ENCODE measurements around the gene C12orf42. TPM values are rescaled to one million over a fixed set of nuclear protein-coding genes. Genes with fewer than 3 reads are reported as not detected.

The C12orf42 gene
- total RNA-seq, 1 experiment from 2014 or later: 0.37 TPM

DNA sequence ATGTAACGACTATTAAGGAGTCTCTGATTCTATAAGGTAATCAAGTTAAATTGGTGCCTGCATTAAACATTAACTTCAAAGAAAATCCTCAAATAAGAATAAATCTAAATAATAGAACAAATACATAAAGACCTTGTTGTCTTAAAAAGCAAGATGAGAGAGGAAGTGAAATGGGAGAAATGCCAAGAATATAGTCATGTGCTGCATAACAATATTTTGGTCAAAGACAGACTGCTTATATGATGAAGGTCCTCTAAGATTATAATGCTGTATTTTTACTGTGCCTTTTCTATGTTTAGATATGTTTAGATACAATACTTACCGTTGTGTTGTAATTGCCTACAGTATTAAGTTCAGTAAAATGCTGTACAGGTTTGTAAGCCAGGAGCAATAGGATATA is 213.6 kb downstream of the C12orf42 start:
- no peaks in the 10 kb centered on the region for H3K4me1 Mint-ChIP-seq
- DNase-seq (ENCODE audit: low spot score) (no peak), ATAC-seq (no peak)
- no peaks in the 10 kb centered on the region for H3K9me3 Mint-ChIP-seq
- CTCF ChIA-PET: no interaction called here
- no peaks in the 10 kb centered on the region for H3K36me3 Mint-ChIP-seq
- no peaks in the 10 kb centered on the region for H3K27me3 Mint-ChIP-seq (ENCODE audit: low read depth)
- TF ChIP-seq ZNF423 (CRISPR knock-in tag; IDR thresholded peaks at IDR 0.05): no peak
- no peak for TF ChIP-seq ZNF219 (CRISPR knock-in tag; IDR thresholded peaks at IDR 0.05; ENCODE audit: borderline replicate concordance)
- TF ChIP-seq, protein P1, sequence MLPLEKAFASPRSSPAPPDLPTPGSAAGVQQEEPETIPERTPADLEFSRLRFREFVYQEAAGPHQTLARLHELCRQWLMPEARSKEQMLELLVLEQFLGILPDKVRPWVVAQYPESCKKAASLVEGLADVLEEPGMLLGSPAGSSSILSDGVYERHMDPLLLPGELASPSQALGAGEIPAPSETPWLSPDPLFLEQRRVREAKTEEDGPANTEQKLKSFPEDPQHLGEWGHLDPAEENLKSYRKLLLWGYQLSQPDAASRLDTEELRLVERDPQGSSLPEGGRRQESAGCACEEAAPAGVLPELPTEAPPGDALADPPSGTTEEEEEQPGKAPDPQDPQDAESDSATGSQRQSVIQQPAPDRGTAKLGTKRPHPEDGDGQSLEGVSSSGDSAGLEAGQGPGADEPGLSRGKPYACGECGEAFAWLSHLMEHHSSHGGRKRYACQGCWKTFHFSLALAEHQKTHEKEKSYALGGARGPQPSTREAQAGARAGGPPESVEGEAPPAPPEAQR (CRISPR knock-in tag; IDR thresholded peaks at IDR 0.05): no peak
- no peak for TF ChIP-seq ZBTB21 (CRISPR knock-in tag; IDR thresholded peaks at IDR 0.05; ENCODE audit: borderline replicate concordance)
- no peak for TF ChIP-seq CBFB (CRISPR knock-in tag; IDR thresholded peaks at IDR 0.05; ENCODE audit: low read depth)
- no peak for TF ChIP-seq IRF2 (CRISPR knock-in tag; IDR thresholded peaks at IDR 0.05; ENCODE audit: borderline replicate concordance, low read depth)
- no peak for TF ChIP-seq E2F4 (CRISPR knock-in tag; IDR thresholded peaks at IDR 0.05; ENCODE audit: borderline replicate concordance, low read depth)
- TF ChIP-seq E2F1 (CRISPR knock-in tag; IDR thresholded peaks at IDR 0.05): no peak
- no peak for TF ChIP-seq ERG (CRISPR knock-in tag; IDR thresholded peaks at IDR 0.05)
- TF ChIP-seq JUN (CRISPR knock-in tag; IDR thresholded peaks at IDR 0.05): no peak
- TF ChIP-seq FOXJ3 (CRISPR knock-in tag; IDR thresholded peaks at IDR 0.05; ENCODE audit: borderline replicate concordance): no peak
- no peak for TF ChIP-seq SMAD4 (CRISPR knock-in tag; IDR thresholded peaks at IDR 0.05)
- no peak for TF ChIP-seq ZNF671 (CRISPR knock-in tag; IDR thresholded peaks at IDR 0.05)
- no peak for TF ChIP-seq SMAD3 (CRISPR knock-in tag; IDR thresholded peaks at IDR 0.05; ENCODE audit: borderline replicate concordance)
- no peak for TF ChIP-seq TCF7 (CRISPR knock-in tag; IDR thresholded peaks at IDR 0.05; ENCODE audit: low read depth)
- TF ChIP-seq MLX (CRISPR knock-in tag; IDR thresholded peaks at IDR 0.05): no peak
- no peak for TF ChIP-seq AFF4 (CRISPR knock-in tag; IDR thresholded peaks at IDR 0.05; ENCODE audit: borderline replicate concordance)
- H3K27ac Mint-ChIP-seq: no peak overlapping the region
- POLR2A ChIA-PET: no interaction called here
- H3K4me3 Mint-ChIP-seq: no peak overlapping the region
